HG03439 (cell line): Measurements from ENCODE around the gene OGDH.

Experiments used
- ATAC-seq: cut with Tn5 transposase; IDR thresholded peaks from one replicate; pipeline ENCODE4 v1.9.1; 2021; ENCODE audit warnings: mild to moderate bottlenecking, moderate library complexity; ENCODE audit not compliant: unreplicated experiment

Gene OGDH

DNA sequence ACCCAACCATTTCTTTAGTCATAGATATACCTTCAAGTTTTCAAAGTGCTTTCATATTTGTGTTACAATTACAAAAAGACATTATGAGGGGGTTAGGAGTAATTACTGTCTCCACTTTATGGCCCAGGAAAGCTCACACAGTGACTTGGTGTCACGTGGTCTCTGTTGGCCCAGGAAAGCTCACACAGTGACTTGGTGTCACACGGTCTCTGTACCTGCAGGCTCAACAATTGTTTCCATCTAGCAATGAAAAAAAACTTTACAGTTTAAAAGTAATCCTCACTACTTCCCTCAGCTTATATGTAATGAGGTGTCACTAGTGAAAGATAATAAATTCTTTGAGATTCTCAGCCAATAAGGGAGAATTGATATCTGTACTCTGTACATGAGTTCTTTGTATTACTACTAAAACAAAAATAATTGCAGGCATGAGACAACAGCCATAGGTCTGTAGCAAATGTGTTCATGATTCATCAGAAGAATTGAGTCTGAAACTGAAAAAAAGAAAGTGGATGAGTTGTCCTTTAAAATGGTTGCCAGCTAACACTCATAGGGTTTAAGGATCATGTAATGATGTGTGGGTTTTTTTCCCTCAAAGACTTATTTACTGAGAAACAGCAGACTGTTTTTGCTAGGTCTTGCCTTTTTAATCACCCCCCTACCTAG is 10.9 kb downstream of the OGDH start:
- no peak for ATAC-seq

DNA sequence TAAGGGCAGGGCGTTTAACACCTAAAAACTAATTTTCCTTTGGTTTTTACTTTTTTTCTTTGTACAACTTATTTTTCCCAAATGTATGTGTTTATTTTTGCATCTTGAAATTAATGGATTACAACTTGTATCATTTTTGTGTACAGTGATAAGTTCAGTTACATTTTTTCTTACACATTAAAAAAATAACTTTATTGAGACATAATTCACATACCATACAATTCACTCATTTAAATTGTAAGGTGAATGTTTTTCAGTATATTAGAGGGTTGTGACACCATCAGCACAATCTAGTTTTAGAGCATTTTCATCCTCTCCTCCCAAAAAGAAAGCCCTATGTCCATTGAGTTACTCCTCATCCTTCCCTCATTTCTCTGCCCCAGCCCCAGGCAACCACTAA is 11.6 kb downstream of the OGDH start:
- ATAC-seq: no peak

DNA sequence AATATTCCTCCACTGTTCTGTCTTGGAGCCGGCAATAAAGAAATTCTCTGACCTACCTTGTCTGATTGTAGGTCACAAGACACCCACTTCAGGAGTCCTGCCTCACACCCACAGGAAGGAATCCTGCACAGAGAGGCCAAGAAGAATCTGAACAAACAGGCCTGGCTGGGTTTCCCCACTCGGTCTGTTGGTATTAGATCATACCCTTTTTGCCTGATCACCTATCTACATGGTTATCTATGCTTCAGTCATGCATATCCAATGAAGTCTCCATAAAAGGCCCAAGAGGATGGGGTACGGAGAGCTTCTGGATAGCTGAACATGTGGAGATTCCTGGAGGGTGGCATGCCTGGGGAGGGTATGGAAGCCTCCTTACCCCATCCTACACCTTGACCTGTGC is 12.3 kb downstream of the OGDH start:
- no peak for ATAC-seq

DNA sequence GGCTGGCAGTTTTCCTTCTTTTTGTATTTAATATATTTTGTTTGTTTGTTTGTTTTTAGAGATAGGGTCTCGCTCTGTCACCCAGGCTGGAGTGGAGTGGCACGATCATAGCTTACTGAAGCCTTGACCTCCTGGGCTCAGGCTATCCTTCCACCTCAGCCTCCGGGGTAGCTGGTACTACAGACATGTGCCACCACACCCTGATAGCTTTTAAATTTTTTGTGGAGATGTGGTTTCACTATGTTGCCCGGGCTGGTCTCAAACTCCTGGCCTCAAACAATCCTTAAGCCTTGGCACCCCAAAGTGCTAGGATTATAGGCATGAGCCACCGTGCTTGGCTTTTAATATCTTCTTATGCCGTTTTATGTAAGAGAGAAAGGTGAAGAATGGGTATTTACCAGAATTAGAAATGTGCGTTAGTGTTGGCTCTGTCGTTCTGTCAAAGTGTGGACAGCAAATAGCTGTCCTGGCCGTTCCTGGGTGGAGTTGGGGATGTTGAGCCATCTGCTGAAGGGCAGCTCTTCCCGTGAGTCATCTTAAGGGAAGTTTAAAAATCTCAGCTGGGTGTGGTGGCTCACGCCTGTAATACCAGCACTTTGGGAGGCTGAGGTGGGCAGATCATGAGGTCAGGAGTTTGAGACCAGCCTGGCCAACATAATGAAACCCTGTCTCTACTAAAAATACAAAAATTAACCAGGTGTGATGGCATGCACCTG is 14.8 kb downstream of the OGDH start:
- no peak for ATAC-seq

DNA sequence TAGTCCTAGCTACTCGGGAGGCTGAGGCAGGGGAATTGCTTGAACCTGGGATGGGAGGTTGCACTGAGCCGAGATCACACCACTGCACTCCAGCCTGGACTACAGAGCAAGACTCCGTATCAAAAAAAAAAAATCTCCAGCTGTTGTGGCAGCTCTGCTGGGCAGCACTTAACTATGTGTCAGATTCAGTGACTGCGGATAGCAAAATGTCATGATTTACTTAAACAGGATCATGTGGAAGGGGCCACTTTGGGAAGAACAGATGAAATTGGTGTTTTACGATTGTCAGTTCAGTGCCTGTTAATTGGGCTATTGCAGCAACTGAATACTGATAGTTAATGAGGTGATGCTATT is 15.3 kb downstream of the OGDH start:
- ATAC-seq: no peak

DNA sequence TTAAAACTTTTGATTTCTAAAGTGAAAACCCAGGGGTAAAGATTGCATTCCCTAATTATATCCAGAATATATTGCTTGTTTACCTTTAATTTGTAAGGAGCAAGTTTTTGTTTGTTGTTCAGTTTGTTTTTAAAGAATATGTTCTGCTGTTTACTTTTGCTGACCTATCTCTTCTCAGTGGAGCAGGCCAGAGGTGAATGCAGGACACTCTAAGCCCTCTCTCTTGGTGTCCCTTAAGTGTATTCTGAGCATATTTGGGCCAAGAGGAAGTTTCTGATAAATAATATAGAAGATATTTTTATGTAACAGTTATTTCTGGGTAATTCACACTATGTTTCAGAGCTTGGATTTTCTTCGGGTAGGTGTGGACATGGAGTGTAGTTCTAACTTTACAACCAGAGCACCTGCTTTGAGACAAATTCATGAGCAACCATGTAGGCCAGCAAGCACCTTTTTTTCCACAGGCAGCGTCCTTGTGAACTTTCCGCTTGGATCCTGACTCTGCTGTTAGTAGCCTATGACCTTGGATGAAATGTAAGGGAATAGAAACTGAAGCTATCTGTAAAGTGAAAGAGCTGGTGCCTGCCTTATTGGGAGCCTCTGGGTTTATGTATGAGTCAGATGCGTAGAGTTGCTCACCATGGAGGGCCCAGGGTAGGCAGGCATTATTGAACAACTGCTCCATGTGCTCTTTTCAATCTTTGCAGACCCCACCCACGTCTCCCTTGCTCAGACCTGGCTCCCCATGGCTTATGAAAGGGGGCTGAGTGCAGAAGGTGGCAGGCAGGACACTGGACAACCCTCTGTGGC is 16.1 kb downstream of the OGDH start:
- peak; percentile 65 for ATAC-seq

DNA sequence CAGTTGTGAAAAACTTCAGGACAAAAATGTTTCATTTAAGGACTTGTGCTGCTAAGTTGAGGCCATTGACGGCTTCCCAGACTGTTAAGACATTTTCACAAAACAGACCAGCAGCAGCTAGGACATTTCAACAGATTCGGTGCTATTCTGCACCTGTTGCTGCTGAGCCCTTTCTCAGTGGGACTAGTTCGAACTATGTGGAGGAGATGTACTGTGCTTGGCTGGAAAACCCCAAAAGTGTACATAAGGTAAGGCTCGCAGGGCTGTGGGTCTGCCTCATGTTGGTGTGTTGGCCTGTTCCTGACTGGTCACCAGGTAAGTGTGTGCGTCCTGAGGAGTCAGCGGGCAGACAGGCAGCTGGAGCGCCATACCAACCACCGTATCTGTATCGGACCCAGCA is 17.9 kb downstream of the OGDH start:
- no peak for ATAC-seq

DNA sequence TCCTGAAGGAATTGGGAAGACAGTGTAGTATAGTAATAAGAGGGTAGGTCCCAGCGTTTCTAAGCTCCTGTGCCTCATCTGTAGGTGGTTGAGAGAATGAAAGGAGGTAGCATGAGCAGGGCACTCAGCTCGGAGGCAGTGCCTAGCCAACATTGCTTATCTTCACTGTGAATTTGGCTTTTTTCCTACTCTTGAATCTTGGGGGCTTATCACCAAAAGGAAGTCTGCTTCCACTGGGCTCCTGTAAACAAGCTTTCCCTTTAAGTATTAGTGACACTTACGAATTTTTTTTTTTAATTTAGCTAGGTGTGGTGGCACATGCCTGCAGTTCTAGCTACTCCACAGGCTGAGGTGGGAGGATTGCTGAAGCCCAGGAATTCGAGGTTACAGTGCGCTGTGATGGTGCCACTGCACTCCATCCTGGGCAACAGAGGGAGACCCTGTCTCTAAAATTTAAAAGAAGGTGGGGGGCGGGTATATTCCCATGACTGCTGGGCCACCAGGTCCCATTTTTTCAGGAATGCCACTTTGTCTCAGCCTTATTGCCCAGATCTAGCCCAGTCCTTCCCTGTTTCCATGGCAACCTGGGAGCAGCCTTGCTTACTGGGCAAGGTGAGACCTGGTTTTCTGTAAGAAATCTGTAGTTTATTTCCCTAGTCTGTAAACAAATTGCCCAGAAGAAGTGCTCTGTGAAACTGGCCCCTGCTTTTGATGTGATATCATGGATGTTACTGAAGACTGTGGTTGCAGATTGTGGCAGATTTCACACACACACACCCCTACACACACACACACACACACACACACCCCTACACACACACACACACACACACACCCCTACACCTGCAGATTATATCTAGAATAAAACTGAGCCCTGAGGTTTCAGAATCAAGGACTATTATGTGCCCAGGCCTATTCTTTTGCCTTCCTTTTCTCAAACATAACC is 19.4 kb downstream of the OGDH start:
- ATAC-seq: no peak

DNA sequence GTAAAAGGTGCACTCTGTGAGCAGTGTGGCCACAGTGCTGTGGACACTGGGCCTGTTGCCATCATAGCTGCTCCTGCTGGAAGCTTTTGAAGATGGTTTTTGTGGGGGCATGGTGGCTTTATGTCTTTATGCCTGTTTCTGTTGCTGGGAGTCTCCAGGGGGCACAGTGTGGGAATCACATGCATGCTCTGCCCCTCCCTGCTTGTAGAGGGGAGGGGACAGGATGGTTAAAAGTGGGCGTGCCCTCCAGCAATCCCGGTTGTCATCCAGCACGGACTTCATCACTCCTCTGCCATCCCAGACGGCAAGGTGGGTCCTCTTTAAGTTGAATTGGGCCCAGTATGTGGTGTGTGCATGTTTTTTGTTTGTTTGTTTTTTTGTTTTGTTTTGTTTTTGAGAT is 20.2 kb downstream of the OGDH start:
- ATAC-seq: no peak

DNA sequence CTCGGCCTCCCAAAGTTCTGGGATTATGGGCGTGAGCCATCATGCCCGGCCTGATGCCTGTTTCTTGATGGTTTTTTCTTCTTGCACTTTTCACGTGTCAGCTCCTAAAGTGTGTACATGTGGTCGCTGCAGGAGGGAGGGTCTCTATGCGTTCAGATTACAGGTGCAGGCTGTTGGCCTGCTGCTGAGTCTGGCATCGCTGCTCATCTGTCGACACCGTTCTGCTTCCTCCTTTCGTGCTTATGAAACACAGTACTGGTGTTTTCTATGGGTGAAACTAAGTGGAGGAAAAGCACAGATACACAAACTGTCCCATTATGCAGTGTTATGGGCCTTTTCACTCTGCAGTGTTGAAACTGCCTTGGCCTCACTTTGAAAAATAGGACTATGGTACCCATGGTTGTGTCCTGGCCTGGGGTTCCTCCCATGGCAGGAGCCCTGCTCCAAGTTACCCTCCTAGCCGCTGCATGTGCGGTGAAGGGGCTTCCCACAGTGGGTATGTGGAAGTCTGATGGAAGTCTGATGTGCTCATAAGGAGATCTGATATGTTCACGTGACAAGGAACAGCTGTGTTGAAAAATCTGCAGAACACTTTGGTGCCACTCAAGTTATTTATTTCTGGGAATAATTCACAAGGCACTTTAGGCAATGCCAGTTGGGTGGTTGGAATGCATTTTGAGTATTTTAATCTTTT is 23.5 kb downstream of the OGDH start:
- ATAC-seq: no peak

DNA sequence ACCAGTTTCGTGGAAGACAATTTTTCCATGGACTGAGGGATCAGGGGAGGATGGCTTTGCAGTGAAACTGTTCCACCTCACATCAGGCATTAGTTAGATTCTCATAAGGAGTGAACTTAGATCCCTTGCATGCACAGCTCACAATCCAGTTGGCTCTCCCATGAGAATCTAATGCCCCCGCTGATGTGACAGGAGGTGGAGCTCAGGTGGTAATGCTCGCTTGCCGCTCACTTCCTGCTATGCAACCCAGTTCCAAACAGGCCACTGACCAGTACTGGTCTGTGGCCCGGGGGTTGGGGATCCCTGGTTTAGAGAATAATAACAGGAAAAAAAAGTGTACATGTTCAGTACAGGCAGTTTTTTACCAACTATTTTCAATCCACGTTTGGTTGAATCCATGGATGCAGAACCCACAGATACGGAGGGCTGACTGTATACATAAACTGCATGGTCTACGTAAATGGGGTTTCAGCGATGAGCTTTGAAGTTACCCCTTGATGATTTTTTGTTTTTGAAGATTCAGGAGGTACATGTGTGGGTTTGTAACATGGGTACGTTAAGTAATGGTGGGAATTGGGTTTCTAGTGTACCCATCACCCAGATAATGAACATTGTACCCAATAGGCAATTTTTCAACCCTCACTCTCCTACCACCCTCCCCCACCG is 24.5 kb downstream of the OGDH start:
- no peak for ATAC-seq

DNA sequence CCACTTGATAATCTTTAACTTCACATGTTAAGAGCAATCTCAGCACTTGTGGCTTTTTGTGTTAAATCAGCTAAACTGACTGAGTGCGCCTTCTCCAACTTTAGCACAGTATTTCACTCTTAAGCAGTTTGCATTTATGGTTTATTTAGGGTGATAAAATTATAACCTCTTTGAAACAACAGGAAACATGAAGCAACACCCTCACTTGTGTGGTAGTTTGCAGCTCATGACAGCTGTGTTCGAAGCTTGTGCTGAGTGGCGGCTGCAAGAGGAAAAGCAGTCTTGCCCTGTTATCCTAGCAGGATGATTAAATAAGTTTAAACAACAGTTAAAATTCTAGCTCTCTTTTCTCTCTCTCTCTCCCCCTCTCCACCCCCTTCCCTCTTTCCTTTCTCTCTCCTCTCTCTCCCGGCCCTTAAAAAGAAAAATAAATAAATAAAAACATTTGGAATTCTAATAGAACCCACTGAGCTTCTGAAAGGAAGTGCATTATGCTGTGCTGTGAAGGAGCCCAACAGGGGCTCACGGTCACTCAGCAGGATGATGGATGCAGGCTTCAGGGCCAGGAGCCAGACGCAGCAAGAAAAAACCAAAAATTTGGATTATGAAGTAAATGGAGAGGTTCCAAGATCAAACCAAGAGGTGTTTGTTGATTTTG is 25.2 kb downstream of the OGDH start:
- no peak for ATAC-seq

DNA sequence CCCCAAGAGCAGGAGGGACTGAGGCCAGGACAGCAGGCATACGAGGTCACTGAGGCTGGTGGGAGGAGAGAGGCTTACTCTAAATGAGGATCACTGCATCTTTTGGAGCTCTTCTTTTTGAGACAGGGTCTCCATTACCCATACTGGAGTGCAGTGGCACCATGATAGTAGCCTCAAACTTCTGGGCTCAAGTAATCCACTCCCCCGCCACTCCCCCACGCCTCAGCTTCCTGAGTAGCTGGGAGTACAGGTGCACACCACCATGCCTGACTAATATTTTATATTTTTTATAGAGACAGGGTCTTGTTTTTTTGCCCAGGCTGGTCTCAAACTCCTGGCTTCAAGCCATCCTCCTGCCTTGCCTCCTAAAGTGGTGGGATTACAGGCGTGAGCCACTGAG is 25.8 kb downstream of the OGDH start:
- no peak for ATAC-seq

DNA sequence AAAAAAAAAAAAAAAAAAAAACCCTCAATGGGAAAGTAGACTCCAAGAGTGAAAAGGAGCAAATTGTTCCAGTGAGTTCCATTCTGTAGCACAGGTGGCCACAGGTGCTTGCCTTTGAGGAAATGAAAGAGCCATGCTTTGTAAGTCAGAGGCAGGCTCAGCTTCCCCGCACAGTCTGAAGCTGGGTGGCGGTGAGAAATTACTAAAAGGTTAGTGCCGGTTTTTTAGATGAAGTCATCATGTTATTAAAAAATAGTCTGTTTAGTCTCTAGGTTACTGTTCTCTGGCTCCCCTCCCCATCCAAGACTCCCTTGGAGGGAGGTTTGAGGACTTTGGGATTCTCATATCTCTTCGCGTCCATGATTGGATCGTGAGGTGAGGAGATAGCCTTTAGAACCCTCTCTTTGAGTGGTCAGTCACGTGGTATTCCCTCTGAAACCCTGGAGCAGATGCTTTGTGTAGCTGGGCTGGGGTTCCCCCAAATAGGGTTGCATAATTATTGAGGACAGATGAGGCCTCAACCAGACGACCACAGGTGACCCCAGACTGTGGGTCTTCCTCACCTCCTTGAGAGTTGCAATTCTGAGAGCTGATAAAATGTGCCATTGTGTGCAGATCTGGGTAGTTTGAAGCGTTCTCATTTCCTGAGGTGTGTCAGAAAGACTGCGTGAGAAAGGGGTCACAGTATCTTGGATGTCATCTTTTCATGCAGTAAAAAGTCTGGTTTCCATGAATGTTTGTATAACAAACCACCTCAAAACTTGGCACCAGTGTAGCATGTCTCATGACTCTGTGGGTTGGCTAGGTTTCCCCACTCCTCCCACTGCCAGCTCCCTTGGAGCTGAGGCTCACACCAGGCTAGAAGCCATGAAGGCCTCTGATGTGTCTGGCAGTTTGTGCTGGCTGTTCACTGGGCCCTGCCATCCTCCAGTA is 27.1 kb downstream of the OGDH start:
- peak; percentile 51 for ATAC-seq

DNA sequence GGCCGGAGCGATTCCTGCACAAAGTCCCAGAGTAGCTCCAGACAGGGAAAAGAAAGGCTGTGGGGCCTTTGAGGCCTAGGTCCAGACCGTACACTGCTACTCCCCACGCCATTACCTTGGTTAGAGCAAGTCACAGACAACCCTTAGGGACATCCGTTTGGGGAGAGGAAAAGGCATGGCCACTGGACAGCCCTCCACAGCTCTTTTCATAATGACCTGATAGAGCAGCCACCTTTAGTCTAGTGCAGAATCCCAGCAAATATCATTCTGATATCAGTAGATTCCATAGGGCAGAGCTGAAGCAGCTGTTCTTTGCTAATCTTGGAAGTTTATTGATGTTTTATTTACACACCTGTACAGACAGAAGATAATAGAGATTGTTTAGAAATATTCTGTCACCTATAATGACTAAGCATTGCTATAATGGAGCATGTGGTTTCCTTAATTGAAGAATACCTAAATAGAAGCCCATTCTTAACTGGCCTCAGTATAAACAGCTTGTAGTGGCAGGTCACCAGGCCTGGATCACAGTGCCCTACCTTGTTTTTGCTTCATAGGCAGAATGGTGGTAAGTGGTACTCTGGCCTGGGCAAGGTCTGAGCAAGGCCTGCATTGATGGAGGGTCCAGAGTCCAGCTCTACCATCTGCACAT is 27.9 kb downstream of the OGDH start:
- no peak for ATAC-seq

DNA sequence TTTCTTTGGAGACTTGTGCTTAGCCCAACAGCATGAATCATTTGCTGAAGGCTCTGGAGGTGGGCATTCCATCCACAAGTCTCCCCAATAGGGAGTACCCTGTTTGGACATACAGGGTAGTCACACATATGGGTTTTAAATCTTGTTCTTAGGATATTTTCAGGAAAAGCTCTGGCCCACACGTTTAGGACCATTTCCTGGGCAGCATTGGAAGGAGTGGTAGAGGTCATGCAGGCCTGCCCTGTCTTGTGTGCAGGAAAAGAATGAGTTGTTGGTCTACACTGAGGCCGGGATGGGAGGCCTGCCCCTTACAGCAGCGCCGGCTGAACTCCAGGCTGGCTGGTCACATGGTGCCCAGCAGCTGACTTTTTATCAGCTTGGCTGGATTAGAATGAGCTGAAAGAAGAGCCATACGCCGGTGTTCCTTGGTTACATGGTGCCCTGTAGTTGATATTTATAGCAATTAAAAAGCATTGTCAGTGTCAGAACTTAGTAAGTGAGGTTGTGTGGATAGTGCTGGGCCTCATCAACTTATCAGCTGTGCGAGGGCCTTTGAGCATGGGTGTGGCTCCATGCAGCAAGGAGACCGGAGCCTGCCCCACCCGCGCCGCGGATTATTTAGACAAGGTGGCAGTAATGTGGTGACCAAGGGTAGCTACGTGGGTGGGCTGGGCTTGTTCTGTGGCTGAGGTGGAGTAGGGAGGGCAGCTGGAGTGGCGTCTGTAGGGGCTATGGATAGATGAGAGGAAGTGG is 28.6 kb downstream of the OGDH start:
- no peak for ATAC-seq

DNA sequence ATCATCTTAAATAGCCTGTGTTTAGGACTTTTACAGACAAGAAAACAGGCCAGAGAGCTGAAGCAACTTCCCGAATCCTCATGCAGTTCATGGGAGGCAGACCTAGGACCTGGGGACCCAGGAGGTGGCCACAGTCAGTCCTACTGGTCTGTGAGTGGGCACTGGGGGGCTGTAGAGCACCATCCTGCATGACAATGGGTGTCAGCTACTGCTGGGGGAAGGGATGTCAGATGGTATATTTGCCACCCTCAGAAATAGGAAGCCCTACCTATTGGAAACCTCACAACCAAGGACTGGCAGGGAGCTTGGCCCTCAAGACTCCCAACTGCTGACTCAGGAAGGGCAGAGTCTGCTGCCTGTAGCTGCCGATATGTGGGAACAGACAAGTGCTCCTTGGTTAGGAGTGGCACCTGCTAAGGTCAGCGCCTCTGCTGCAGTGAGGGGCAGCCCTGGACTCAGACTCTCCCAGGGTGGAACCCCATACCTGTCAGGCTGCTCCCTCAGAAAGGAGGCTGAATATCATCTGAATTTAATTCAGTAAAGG is 29.7 kb downstream of the OGDH start:
- ATAC-seq: no peak
